RCC 7860 (cell line): ENCODE data around the gene CNTNAP1.

ENCODE experiments used
- DNase-seq: peaks from one replicate; pipeline ENCODE4 v3.0.0-alpha.2; 2015; ENCODE audit warnings: low spot score
- FAIRE-seq: peaks from 2 replicates; lab custom pipeline; 2012; peaks lifted over from hg19 to GRCh38; lab: Jason Lieb, UNC

The CNTNAP1 gene

DNA sequence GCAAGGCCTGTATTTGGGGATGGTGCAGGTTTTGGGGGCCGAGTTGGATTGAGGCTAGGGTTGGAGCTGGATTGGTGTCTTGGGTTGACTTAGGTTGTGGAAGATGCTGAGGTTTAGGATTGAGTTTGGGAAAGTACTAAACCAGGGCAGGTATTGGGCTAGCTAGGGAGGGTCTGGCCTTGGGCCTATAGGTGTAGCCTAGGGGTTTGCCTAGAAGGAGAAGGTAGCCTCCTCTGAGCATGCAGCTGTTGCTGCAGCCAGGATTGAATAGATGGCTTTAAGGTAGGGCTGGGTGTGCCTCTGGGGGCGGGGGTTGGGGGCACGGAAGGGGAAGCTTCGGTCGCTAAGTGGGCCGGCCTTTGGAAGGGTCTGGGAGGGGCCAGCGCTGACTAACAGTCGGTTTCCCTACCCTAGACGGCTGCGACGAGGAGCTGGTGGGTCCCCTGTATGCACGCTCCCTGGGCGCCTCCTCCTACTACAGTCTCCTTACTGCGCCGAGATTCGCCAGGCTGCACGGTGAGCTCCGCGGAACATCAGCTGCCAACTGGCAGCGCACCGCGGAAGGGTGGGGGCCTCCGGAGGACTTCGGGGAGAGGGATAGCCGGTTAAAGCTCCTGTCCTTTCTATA is 1.2 kb downstream of the CNTNAP1 start:
- DNase-seq = no peak
- no peak for FAIRE-seq

DNA sequence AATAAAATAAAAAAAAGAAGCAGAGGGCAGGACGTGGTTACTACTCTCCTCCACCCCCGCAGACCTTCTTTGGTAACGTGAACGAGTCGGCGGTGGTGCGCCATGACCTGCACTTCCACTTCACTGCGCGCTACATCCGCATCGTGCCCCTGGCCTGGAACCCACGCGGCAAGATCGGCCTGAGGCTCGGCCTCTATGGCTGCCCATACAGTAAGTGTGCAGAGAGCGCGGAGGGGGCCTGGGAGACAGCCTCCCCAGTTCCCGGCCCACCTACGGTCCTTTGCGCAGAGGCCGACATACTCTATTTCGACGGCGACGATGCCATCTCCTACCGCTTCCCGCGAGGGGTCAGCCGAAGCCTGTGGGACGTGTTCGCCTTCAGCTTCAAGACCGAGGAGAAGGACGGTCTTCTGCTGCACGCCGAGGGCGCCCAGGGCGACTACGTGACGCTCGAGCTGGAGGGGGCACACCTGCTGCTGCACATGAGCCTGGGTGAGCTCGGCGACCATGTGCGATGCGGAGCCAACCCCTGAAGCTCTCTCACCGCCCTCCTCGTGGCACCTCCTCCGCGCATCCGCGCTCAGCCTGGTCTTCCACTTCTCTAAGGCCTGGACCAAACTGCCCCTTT is 2.7 kb downstream of the CNTNAP1 start:
- FAIRE-seq = no peak

DNA sequence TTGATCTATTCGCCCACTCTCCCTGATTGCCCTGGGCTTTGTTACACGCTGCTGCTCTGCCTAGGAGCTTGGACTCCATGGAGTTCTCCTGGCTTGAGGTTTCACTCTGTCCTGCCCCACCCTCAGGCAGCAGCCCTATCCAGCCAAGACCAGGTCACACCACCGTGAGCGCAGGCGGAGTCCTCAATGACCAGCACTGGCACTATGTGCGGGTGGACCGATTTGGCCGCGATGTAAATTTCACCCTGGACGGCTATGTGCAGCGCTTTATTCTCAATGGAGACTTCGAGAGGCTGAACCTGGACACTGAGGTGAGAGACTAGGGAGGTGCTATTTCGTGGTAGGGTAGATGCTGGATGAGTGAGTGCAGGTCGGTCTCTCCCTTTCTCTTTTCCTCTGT is 3.5 kb downstream of the CNTNAP1 start:
- DNase-seq (no peak), FAIRE-seq (no peak)

More for the DNA sequence above, 2.7 kb downstream of the CNTNAP1 start:
- DNase-seq = no peak

DNA sequence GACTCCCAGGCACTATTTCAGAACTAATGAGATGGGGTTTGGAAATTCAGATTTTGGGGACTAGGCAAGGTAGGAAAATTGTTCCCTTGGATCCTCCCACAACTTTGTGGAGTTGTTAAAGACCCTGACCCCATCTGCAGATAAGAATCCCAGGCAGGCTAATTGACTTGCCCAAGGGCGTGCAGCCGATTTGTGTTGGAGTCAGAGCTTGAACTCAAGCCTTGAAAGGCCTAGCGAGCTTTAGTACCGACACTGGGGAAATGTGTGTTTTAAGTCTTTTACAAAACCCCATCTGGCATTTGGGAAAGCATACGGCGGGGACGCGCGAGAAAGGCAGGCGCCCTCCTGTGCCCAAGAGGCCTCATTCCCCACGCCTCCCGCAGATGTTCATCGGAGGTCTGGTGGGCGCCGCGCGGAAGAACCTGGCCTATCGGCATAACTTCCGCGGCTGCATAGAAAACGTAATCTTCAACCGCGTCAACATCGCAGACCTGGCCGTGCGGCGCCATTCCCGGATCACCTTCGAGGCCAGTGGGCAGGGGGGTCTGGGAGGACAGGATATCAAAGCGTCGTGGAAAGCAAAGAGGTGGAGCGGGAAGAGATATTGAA is 4.3 kb downstream of the CNTNAP1 start:
- FAIRE-seq = no peak
- no peak for DNase-seq

DNA sequence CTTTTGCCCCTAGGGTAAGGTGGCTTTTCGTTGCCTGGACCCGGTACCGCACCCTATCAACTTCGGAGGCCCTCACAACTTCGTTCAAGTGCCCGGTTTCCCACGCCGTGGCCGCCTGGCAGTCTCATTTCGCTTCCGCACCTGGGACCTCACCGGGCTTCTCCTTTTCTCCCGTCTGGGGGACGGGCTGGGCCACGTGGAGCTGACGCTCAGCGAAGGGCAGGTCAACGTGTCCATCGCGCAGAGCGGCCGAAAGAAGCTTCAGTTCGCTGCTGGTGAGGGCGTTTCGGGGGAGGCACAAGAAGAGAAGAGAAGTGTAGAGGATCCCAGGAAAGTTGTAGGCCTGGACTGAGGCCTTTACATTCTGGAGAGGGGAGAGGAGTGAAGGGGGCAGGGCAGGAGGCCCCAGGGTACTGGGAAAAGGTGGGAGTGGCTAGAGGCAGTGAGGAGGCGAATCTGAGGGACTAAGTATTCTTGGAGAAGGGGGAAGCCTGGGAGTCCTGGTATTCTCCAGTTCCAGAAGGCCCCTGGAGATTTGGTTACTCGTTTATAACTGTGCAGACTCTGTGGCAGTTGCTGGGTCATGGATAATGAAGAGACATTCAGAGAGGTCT is 5.5 kb downstream of the CNTNAP1 start:
- FAIRE-seq (no peak), DNase-seq (no peak)

DNA sequence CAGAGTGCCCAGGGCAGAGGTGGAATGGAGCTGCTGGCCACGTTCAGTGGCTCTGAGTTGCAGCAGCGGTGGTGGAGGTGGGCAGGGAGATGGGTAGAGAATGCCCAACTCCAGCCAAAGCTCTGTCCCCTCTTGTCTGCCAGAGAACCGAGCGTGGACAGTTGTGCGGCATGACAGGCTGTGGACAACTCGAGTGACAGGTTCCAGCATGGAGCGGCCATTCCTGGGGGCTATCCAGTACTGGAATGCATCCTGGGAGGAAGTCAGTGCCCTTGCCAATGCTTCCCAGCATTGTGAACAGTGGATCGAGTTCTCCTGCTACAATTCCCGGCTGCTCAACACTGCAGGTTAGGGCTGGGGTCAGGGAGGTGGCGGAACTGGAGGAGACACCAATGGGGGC is 8.3 kb downstream of the CNTNAP1 start:
- DNase-seq = no peak
- no peak for FAIRE-seq

DNA sequence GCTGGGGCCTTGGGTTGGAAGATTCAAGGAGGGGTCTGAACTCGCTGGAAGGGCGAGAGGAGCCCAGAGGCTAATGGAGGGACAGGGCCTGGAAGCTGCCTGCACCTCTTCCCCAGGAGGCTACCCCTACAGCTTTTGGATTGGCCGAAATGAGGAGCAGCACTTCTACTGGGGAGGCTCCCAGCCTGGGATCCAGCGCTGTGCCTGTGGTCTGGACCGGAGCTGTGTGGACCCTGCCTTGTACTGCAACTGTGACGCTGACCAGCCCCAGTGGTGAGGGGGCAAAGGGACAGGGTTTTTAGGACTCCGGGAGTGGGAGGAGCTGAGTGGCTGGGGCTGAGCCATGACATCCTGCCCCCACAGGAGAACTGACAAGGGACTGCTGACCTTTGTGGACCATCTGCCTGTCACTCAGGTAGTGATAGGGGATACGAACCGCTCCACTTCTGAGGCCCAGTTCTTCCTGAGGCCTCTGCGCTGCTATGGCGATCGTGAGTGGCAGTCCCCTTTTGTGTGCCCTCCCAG is 8.8 kb downstream of the CNTNAP1 start:
- FAIRE-seq (no peak), DNase-seq (no peak)

DNA sequence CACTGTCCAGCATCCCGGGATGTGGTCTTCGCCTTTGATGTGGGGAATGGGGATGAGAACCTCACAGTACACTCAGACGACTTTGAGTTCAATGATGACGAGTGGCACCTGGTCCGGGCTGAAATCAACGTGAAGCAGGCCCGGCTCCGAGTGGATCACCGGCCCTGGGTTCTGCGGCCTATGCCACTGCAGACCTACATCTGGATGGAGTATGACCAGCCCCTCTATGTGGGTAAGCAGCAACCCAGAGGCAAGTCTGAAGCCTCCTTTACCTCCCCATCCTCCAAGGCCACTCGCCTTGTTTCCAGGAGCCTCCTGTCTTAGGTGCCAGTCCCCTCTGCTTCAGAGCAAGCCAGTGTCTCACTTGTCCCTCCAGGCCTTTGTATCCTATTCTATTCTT is 10.2 kb downstream of the CNTNAP1 start:
- DNase-seq = no peak
- no peak for FAIRE-seq

DNA sequence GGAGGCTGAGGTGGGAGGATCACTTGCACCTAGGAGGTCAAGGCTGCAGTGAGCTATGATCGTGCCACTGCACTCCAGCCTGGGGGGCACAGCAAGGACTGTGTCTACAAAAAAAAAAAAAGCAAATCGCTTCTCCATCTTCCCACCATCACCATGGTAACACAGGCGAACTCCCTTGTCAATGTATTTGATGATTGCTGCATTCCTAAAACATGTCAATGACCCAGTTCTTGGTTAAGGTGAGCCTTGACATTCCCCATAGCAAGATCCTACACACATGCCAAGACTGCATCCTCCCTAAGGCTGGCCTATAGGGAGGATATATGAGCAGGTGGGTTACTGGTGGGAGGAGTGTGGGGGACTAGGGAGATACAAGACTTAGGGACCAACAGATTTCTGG is 12.2 kb downstream of the CNTNAP1 start:
- DNase-seq (no peak), FAIRE-seq (no peak)

DNA sequence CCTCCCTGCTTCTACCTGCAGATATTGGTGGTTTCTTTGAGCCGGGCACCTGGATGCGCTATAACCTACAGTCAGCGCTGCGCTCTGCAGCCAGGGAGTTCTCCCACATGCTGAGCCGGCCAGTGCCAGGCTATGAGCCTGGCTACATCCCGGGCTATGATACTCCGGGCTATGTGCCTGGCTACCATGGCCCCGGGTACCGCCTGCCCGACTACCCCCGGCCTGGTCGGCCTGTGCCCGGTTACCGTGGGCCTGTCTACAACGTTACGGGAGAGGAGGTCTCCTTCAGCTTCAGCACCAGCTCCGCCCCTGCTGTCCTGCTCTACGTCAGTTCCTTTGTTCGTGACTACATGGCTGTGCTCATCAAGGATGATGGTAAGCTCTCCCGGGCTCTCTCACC is 13.2 kb downstream of the CNTNAP1 start:
- FAIRE-seq = no peak

DNA sequence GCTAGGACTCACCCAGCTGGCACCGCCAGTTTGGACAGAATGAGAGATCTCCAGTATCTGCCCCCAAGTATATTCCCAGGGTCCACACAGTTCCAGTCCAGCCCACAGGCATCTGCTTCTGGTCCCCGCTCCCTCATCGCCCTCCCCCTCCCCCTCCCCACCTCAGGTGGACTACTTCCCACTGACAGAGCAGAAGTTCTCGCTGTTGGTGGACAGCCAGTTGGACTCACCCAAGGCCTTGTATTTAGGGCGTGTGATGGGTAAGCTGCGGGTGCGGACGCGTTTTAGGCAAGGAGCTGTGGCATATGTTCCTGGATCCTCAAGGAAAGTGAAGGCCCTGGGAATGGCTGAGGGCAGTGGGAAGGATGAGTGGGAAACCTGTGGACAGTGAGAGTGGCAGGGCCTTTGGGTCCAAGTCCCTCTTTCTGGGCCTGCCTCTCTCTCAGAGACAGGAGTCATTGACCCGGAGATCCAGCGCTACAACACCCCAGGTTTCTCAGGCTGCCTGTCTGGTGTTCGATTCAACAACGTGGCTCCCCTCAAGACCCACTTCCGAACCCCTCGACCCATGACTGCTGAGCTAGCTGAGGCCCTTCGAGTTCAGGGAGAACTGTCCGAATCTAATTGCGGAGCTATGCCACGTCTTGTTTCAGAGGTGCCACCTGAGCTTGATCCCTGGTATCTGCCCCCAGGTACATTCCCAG is 14.9 kb downstream of the CNTNAP1 start:
- no peak for FAIRE-seq
- DNase-seq = no peak

More for the DNA sequence above, 13.2 kb downstream of the CNTNAP1 start:
- no peak for DNase-seq

DNA sequence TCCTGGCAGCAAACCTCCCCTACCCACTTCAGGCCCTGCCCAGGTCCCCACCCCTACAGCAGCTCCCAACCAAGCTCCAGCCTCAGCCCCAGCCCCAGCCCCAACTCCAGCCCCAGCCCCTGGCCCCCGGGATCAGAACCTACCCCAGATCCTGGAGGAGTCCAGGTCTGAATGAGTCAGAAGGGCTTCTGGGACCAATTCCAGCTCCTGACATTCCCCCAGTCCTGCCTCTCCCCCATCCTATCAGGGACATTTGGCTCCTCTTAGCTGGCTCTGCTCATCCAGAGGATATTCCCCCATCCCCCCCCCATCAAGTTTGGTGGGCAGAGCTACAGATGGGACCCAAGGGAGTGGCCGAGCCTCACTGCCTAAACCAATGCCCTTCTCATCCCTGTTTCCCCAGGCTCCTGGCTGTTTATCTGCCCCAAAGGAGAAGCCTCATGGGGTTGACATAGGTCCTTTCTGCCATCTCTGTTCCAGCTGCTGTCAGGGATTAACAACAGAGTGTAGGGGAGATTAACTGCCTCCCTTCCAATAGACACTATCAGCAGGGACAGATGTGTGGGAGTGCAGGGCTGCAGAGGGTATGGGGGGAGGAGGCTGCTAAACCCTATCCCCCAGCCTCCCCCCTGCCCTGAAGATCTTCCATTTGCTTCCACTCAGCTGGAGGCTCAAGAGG is 16.5 kb downstream of the CNTNAP1 start:
- FAIRE-seq (no peak), DNase-seq (no peak)

DNA sequence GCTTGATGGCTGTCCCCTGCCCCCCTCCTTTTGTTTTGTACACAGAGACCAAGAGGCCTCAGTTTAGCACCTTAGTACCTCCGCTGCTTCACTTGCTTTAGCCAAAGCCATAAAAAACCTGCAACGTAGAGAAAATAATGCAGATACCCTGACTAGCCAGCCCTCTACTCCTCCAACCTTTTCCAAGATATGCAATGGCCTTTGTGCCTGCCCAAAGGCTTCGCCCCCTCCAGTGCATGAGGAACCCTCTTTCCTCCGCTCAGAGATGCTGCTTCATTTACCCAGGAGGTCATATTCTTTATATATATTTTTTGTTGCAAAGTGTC is 17.0 kb downstream of the CNTNAP1 start:
- FAIRE-seq (no peak), DNase-seq (no peak)

DNA sequence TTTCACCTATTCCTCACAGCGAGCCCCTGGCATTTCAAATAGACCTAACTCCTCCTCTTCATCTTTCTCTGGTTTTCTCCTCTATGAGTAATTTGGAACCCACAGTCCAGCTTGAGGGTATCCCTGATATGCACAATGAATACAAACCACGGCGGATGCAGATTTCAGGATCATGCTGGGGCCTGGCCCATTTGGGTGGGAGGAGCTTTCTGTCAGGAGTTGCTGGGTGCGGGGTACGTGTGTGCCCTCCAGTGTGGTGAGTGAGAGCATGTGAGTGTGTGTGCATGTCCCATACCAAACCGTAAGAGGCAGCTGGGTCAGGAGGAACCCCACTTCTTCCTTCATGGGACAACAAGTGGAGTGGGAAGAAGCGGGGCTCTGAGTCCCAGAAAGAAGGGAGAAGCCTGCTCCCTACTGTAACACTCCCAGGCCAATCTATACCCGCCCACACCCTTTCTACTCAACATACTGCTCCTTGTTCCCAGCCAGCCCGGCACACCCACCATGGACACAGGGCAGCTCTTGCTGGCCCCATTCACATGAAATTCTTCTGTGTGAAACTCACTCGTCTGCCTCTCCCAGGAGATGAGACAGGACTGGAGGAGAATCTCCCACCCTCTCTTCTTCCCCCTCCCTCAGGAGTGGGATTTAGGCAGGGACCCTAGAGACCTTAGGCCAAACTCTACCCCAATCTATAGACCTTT is 18.4 kb downstream of the CNTNAP1 start:
- FAIRE-seq (no peak), DNase-seq (no peak)

DNA sequence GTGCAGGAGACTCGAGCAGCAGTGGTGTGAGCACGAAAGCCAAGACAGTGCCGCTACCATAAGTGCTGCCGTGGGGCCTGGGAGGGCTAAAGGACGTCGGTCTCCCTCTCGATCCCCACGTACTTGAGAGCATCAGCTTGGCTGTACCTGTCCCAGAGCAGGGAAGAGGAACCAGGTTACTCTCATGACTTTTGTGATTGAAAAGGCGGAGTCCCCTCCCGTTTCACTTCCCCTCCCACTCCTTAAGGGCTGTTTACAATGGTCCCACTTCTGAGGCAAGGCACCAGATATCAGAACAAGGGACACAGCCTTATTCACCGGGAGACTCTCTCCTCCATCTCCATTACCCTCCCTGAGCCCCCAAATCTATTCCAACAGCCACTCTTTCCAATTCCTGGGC is 20.1 kb downstream of the CNTNAP1 start:
- DNase-seq (no peak), FAIRE-seq (no peak)

DNA sequence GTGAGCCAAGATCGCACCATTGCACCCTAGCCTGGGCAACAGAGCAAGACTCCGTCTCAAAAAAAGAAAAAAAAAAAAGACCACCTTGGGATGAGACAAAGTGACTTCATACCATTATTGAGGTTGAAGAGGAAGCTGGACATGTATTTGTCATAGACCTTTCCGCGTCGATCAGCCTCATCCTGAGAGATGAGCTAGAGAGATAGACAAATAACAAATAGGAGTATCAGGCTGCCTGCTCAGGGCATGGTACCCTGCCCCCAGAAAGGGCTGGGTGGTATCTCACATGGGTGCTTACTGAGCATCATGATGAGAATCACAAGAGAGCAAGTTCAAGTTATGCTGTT is 22.1 kb downstream of the CNTNAP1 start:
- no peak for DNase-seq
- FAIRE-seq = no peak

DNA sequence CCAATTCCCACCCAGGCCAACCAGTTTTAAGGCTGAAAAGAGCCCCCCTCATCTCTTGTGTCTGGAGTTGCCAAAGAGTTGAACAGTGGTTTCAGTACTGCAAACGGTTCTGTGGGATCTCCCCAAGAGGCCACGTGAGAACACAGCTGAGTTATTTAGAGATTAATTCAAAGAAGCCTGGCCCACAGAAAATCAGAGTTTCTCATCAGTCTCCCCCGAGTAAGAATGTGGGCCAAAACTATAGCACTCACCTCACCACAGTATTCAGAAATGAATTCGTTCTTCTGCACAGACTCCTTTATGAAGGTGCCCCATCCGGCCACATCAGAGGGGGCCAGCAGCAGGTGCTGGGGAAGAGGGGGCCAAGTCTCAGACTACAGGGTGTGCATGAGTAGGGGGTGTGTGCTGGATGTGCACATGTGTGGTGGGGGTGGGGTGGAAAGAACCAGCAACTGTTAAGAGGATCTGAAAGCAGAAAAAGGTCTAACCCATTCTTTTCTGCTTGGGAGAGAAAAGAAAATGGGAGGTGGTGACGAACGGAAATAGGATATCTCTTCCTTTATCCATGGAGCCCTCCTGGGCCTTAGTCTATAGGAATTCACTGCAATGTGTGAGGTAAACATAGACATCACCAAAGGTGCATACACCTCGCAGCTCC is 22.6 kb downstream of the CNTNAP1 start:
- no peak for DNase-seq
- FAIRE-seq = no peak

DNA sequence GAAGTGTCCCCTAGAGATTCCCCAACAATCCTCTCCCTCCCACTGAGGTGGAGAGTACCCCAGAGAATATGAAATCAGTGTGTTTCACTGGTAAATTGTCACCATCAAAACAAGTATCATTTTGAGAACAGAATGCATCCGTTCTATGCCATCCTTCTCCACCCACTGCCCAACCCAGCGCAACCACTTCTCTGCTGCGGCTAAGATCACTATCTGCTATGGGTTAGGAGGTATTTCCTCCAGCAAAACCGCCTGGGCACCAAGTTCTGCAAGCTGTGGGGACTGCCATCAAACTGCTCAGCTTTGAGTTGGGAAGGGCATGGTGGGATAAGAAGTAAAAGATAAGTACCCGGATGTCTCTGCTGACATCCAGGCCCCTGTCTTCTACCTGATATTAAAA is 24.4 kb downstream of the CNTNAP1 start:
- FAIRE-seq (no peak), DNase-seq (no peak)

DNA sequence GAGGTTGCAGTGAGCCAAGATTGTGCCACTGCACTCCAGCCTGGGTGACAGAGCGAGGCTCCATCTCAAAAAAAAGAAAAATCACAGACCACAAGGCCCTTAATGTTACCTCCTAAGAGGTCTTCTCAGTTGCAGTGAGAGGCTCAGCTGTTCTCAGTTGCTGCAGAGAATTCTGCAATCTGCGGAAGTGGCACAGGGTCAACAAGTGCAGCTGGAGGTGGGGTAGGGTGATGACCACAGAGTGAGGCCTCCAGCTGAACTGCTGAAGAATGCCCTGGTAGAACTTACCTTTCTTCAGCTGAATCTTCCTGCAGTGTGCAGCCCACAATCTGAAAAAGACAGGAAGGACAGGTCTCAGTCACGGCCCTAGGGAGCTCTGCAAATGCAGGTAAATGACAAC is 26.3 kb downstream of the CNTNAP1 start:
- no peak for DNase-seq
- no peak for FAIRE-seq

DNA sequence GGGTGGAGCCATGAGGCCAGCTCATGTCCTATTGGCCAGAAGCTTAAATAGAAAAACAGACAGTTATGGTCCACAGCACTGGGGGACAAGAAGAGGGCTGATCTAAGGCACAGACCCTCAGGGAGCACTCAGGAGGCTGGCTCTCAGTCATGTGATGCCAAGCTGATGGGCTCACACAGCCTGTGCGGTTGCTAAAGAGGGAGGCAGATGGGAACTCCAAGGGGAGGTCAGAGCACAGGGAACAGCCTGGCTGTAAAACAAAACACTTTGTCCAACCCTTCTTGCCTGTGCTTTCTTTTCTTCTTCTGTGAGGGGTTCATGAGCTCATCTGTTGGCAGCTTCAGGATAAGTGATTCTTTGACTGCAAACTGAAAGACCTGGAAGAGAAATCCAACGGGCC is 27.2 kb downstream of the CNTNAP1 start:
- FAIRE-seq (no peak), DNase-seq (no peak)
